BLaER1 treated with 17β-estradiol and CSF1 and Interleukin-3, amounts not matched to agents 10 nM and 100 nM (cell line): Measurements from ENCODE around the gene HIPK3.

ENCODE experiments used
- H3K27ac ChIP-seq, 11 experiments: shearing (Covaris generic); formaldehyde crosslinking; 2 replicates each; pipeline ENCODE4 v1.8.1; 2022
- H3K27me3 ChIP-seq, 11 experiments: shearing (Covaris generic); formaldehyde crosslinking; 2 replicates each; pipeline ENCODE4 v1.8.1; 2022
- H3K36me3 ChIP-seq, 11 experiments: shearing (Covaris generic); formaldehyde crosslinking; 2 replicates each; pipeline ENCODE4 v1.8.1; 2022
- H3K4me1 ChIP-seq, 10 experiments: shearing (Covaris generic); formaldehyde crosslinking; 2 replicates each; pipeline ENCODE4 v1.8.1; 2022
- H3K4me2 ChIP-seq, 11 experiments: shearing (Covaris generic); formaldehyde crosslinking; 2 replicates each; pipeline ENCODE4 v1.8.1; 2022
- H3K4me3 ChIP-seq, 10 experiments: shearing (Covaris generic); formaldehyde crosslinking; 2 replicates each; pipeline ENCODE4 v1.8.1; 2022
- H3K9ac ChIP-seq, 11 experiments: shearing (Covaris generic); formaldehyde crosslinking; 2 replicates each; pipeline ENCODE4 v1.8.1; 2022
- H3K9me3 ChIP-seq, 11 experiments: shearing (Covaris generic); formaldehyde crosslinking; replicated peaks in 1 of 11; 2 replicates each; pipeline ENCODE4 v1.8.1; 2022
- H4K20me1 ChIP-seq, 11 experiments: shearing (Covaris generic); formaldehyde crosslinking; 2 replicates each; pipeline ENCODE4 v1.8.1; 2022
- Cebpa-rat ChIP-seq, 11 experiments: shearing (Covaris generic); IDR thresholded peaks; 2 replicates each; pipeline ENCODE4 v1.8.1; 2022

Gene HIPK3

DNA sequence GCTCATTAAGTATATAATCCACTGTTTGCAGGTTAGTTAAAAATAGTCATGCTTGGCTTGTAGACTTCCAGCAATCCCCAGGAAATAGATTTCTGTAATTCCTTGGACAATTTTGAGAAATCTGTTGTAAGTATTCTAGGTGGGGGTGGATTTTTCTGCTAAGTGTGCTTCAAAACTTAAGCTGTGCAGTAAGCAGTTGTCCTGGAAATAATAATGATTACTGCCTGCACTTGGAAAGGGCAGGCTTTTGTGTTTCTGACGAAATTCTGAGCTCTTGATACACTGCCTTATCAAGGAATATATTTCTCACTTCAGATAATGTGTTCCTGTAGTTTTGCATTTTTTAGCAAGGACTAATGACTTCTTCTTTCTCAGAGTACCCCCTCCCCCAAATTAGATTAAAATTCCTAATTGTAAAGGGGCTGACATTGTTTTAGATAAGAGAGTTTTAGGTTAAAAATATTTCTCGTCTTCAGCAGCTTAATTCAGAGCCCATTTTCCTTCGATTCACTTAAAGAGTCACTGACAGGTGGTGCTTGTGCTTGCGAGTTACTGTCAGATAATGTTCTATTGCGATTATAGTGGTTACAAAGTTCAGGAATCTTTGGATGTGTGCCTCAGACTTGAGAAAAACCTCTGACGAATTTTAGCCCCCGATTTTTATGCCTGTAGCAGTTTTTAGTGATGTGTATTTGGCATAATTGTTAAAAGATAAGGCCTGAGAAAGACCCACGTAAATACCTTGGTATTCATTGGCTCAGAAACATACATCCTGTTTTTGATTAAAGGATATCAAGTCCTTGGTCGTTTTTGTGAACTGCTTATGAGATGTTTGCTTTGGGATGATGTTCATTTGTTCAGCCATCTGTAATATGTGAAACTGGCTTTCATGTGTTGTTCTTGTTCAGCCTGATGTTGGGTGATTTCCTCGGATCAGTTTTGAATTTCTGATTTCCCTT, 120.5 kb downstream of the HIPK3 start:
- H3K4me1 ChIP-seq, result peaks cover 0 to 55% (median 5%) of the 10 kb centered on the region in 10 experiments; a peak in 11 of 20 replicates
- no peak overlapping the region for H3K27ac ChIP-seq
- no peak overlapping the region for H3K4me3 ChIP-seq
- peaks cover 53 to 70% (median 67%) of the 10 kb centered on the region in 11 experiments for H3K27me3 ChIP-seq
- no peak overlapping the region for H3K9ac ChIP-seq
- no peak for TF ChIP-seq Cebpa-rat (IDR thresholded peaks at IDR 0.05)
- H3K9me3 ChIP-seq, result peaks cover 0 to 21% (median 14%) of the 10 kb centered on the region in 11 experiments; a peak in 17 of 22 replicates
- no peaks in the 10 kb centered on the region for H3K36me3 ChIP-seq
- H3K4me2 ChIP-seq, result no peak overlapping the region
- H4K20me1 ChIP-seq, result peaks cover 0 to 14% (median 0%) of the 10 kb centered on the region in 11 experiments; a peak in 4 of 22 replicates

DNA sequence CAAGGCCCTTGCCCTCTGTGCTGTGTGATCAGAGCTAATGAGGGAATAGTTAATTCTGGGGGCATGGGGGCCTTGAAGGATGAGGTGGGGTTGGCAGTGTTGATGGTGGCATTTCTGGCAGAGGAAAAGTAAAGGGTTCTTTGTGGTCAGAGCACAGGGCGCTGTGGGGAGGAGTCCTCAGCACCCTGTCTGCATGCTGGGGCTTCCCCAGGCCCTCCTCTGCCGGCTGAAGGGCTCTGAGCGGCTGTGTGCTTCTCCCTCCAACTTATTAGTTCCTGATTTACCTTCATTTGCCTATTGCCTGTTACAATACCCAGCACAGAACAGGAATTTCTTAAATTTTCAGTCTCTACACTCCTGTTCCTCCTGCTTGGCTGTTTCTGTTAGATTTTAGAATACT, 122.8 kb downstream of the HIPK3 start:
- H3K9me3 ChIP-seq, result peaks cover 0 to 22% (median 14%) of the 10 kb centered on the region in 11 experiments; a peak in 18 of 22 replicates
- no peak for TF ChIP-seq Cebpa-rat (IDR thresholded peaks at IDR 0.05)
- H4K20me1 ChIP-seq, result peaks cover 0 to 14% (median 0%) of the 10 kb centered on the region in 11 experiments; a peak in 4 of 22 replicates
- no peak overlapping the region for H3K27ac ChIP-seq
- H3K27me3 ChIP-seq, result peaks cover 39 to 51% (median 50%) of the 10 kb centered on the region in 11 experiments
- peaks cover 0 to 67% (median 13%) of the 10 kb centered on the region in 10 experiments; a peak in 14 of 20 replicates for H3K4me1 ChIP-seq
- no peaks in the 10 kb centered on the region for H3K36me3 ChIP-seq
- no peak overlapping the region for H3K4me3 ChIP-seq
- no peak overlapping the region for H3K9ac ChIP-seq
- peak overlapping the region in 3 of 11 experiments; percentile 39 to 94 (median 91); a peak in 6 of 22 replicates for H3K4me2 ChIP-seq

DNA sequence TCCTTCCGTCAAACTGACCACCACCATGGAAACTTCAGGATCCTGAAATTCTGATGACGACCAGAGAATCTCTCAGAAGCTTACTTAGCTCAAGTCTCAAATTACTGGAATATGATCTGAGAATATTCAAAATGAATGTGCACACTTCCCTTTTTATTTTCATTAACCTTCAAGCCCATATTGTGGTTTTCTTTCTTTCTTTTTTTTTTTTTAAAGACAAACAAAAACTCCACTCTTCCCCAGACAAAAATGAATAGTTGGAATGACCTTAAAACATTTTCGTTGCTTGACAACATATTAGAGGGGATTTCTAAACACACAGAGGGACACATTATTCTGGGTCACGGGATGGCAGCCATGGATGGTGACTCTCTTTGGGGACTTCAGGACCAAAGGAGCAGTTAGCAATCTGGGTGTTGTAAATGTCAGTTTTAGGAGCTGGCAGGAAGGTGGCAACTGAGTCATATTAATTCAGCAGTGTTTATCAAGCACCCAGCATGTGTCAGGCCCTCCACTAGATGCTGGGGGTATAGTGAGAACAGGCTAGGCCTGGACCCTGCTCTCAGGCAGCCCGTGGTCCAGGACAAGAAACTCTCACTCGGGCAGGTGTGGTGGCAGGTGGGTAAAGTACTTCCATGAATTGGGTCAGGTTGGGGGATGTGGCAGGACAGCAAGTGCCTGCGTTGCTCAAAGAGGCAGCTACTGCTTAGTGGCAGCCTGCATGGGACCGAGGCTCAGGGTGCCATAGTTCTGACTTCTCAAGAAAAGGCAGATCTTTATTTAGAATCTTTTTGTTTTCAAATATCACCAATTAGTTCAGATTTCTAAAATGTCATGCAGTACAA, 126.1 kb downstream of the HIPK3 start:
- H3K9me3 ChIP-seq, result peaks cover 11 to 26% (median 20%) of the 10 kb centered on the region in 11 experiments; a peak in 20 of 22 replicates
- no peaks in the 10 kb centered on the region for H3K36me3 ChIP-seq
- H4K20me1 ChIP-seq, result no peaks in the 10 kb centered on the region; a peak in 1 of 22 replicates
- peak overlapping the region in 1 of 11 experiments; percentile 56; a peak in 1 of 22 replicates for H3K9ac ChIP-seq
- peaks cover 6 to 18% (median 17%) of the 10 kb centered on the region in 11 experiments for H3K27me3 ChIP-seq
- H3K27ac ChIP-seq, result peak overlapping the region in 4 of 11 experiments; percentile 21 to 64 (median 40); a peak in 5 of 22 replicates
- no peak for TF ChIP-seq Cebpa-rat (IDR thresholded peaks at IDR 0.05)
- peak overlapping the region in 6 of 11 experiments; percentile 31 to 94 (median 70); a peak in 10 of 22 replicates for H3K4me2 ChIP-seq
- no peak overlapping the region for H3K4me3 ChIP-seq
- H3K4me1 ChIP-seq, result peaks cover 12 to 82% (median 30%) of the 10 kb centered on the region in 10 experiments

DNA sequence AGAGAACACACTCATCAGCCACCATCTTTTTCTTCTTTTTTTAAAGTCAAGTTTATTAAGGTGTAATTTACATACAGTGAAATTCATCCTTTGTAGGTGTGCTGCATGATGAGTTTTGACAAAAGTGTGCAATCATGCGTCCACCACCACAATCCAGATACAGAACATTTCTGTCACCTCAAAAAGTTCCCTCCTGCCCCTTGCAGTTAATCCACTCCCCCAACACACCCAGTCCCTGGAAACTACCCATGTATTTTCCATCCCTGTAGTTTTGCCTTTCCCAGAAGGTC, 126.7 kb downstream of the HIPK3 start:
- Histone ChIP-seq H3K4me3 (no peak overlapping the region), H3K4me2 (peak overlapping the region in 3 of 11 experiments; percentile 85 to 94 (median 91); a peak in 5 of 22 replicates), H3K9me3 (peaks cover 11 to 26% (median 20%) of the 10 kb centered on the region in 11 experiments; a peak in 20 of 22 replicates)

DNA sequence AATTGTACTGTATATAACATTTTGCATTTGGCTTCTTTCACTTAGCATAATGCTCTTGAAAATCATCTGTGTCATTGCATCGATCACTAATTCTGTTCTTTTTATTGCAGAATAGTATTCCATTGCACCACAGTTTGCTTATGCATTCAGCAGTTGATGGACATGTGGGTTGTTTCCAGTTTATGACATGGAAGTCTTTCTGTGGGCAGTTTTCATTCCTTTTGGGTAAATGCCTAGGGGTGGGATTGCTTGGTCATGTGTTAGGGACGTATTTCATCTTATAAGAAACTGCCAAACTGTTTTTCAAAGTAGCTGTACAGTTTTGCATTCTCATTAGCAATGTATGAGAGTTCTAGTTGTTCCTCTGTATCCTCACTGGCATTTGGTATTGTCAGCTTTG, 127.0 kb downstream of the HIPK3 start:
- H4K20me1 ChIP-seq, result no peaks in the 10 kb centered on the region
- H3K4me3 ChIP-seq, result no peak overlapping the region
- no peaks in the 10 kb centered on the region for H3K36me3 ChIP-seq
- no peak overlapping the region for H3K9ac ChIP-seq
- peaks cover 0 to 9% (median 8%) of the 10 kb centered on the region in 11 experiments; a peak in 11 of 22 replicates for H3K27me3 ChIP-seq
- peak overlapping the region in 2 of 11 experiments; percentile 91 to 94; a peak in 3 of 22 replicates for H3K4me2 ChIP-seq
- H3K4me1 ChIP-seq, result peaks cover 21 to 83% (median 39%) of the 10 kb centered on the region in 10 experiments
- no peak for TF ChIP-seq Cebpa-rat (IDR thresholded peaks at IDR 0.05)
- no peak overlapping the region for H3K27ac ChIP-seq
- H3K9me3 ChIP-seq, result peaks cover 11 to 26% (median 20%) of the 10 kb centered on the region in 11 experiments; a peak in 20 of 22 replicates

More for the DNA sequence above, 126.7 kb downstream of the HIPK3 start:
- Histone ChIP-seq H3K27ac (no peak overlapping the region), H3K9ac (no peak overlapping the region; a peak in 1 of 22 replicates), H3K36me3 (no peaks in the 10 kb centered on the region), H4K20me1 (no peaks in the 10 kb centered on the region), H3K4me1 (peaks cover 17 to 83% (median 35%) of the 10 kb centered on the region in 10 experiments), H3K27me3 (peaks cover 0 to 12% (median 11%) of the 10 kb centered on the region in 11 experiments; a peak in 19 of 22 replicates)
- TF ChIP-seq Cebpa-rat (IDR thresholded peaks at IDR 0.05), result no peak

DNA sequence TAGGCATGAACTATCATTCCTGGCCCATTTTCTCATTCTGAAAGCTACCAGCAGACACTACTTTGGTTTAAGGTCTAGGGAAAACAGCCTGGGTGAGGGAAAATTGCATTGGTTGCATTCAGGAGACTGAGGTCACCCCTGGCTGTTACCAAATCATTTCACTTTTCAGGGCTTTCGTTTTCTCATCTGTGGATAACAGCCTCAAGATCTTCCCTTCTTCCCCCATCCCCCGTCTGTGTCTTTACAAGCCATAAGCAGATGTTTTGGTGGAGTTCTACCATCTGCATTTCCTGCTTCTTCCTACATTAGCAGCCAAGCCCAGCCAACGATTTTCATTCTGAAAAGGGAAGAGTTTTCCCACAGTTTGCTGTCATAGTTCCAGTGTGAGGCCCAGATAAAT, 130.4 kb downstream of the HIPK3 start:
- peak overlapping the region; percentile 39 to 88 (median 69) for H3K4me2 ChIP-seq
- peak overlapping the region in 8 of 11 experiments; percentile 26 to 59 (median 50); a peak in 13 of 22 replicates for H3K9ac ChIP-seq
- H3K27me3 ChIP-seq, result no peaks in the 10 kb centered on the region
- peak overlapping the region in 9 of 11 experiments; percentile 62 to 77 (median 73); a peak in 18 of 22 replicates for H3K27ac ChIP-seq
- no peaks in the 10 kb centered on the region for H3K36me3 ChIP-seq
- H4K20me1 ChIP-seq, result no peaks in the 10 kb centered on the region
- TF ChIP-seq Cebpa-rat (IDR thresholded peaks at IDR 0.05), result no peak
- H3K4me3 ChIP-seq, result peak overlapping the region in 5 of 10 experiments; percentile 3 to 35 (median 25); a peak in 4 of 20 replicates
- peaks cover 11 to 26% (median 20%) of the 10 kb centered on the region in 11 experiments; a peak in 21 of 22 replicates for H3K9me3 ChIP-seq
- H3K4me1 ChIP-seq, result peaks cover 27 to 63% (median 42%) of the 10 kb centered on the region in 10 experiments

DNA sequence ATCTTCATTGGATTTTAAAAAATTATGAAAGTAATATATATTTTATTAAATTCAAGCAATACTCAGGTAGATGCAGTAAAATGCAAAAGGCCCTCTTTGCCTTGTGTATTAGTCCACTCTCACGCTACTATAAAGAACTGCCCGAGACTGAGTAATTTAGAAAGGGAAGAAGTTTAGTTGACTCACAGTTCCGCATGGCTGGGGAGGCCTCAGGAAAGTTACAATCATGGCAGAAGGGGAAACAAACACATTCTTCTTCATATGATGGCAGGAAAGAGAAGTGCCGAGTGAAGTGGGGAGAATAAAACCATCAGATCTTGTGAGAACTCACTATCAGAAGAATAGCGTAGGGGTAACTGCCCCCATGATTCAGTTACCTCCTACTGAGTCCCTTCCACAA, 130.8 kb downstream of the HIPK3 start:
- no peak for TF ChIP-seq Cebpa-rat (IDR thresholded peaks at IDR 0.05)
- Histone ChIP-seq H3K27ac (peak overlapping the region in 9 of 11 experiments; percentile 62 to 77 (median 73); a peak in 17 of 22 replicates), H3K9ac (peak overlapping the region in 6 of 11 experiments; percentile 39 to 59 (median 56); a peak in 9 of 22 replicates)

More for the DNA sequence above, 130.8 kb downstream of the HIPK3 start:
- Histone ChIP-seq H3K27me3 (no peaks in the 10 kb centered on the region), H3K4me3 (peak overlapping the region in 3 of 10 experiments; percentile 3 to 35 (median 8); a peak in 1 of 20 replicates), H3K36me3 (no peaks in the 10 kb centered on the region), H3K9me3 (peaks cover 11 to 26% (median 20%) of the 10 kb centered on the region in 11 experiments; a peak in 21 of 22 replicates), H4K20me1 (no peaks in the 10 kb centered on the region), H3K4me1 (peaks cover 27 to 59% (median 38%) of the 10 kb centered on the region in 10 experiments), H3K4me2 (peak overlapping the region; percentile 39 to 88 (median 69); a peak in 21 of 22 replicates)
